Stomach (tissue), 9 donors: ENCODE data around the gene DCXR. TPM values are rescaled to one million over a fixed set of nuclear protein-coding genes. Genes with fewer than 3 reads are reported as not detected.

Experiments
- DNase-seq, 2 donors: peaks; one replicate each; pipeline versions ENCODE4 v3.0.0 to v3.0.0-alpha.2; 2013 to 2019
- H3K27ac ChIP-seq, 5 donors: fragments of 200-600 bp in 4 of 5; sonication (generic) in 4 of 5; one replicate each; pipeline ENCODE4 v1.5.1; 2013 to 2019; ENCODE audit warnings: mild to moderate bottlenecking in 1 of 5, moderate library complexity in 1 of 5
- H3K27me3 ChIP-seq, 3 donors: fragments of 200-600 bp; sonication (generic); one replicate each; pipeline ENCODE4 v1.5.1; 2017 to 2019; ENCODE audit warnings: mixed run types in 1 of 3
- H3K36me3 ChIP-seq, 4 donors: fragments of 200-600 bp; sonication (generic); 1 replicate in 3 of 4; 2 replicates in 1 of 4; pipeline ENCODE4 v1.5.1; 2016 to 2019
- H3K4me1 ChIP-seq, 4 donors: fragments of 200-600 bp; sonication (generic); one replicate each; pipeline ENCODE4 v1.5.1; 2016 to 2019
- H3K4me3 ChIP-seq, 4 donors: fragments of 200-600 bp; sonication (generic) in 3 of 4; one replicate each; pipeline ENCODE4 v1.5.1; 2016 to 2019; ENCODE audit warnings: mild to moderate bottlenecking in 1 of 4
- H3K9me3 ChIP-seq, 4 donors: fragments of 200-600 bp; sonication (generic); one replicate each; pipeline ENCODE4 v1.5.1; 2016 to 2019
- EP300 ChIP-seq: sonication (generic); formaldehyde crosslinking; IDR thresholded peaks from one replicate; pipeline ENCODE4 v1.6.1; 2017; ENCODE audit warnings: antibody characterized with exemption
- POLR2A ChIP-seq, 4 donors: fragments of 450-650 bp; IDR thresholded peaks; one replicate each; pipeline ENCODE4 v1.6.1; 2016; ENCODE audit warnings: antibody characterized with exemption in 4 of 4, control low read depth in 2 of 4, mild to moderate bottlenecking in 1 of 4, moderate library complexity in 1 of 4
- POLR2AphosphoS5 ChIP-seq, 3 donors: sonication (generic); formaldehyde crosslinking; IDR thresholded peaks; one replicate each; pipeline ENCODE4 v1.6.1; 2016; ENCODE audit warnings: antibody characterized with exemption in 3 of 3
- WGBS, 5 donors: extraction: QIAGEN DNeasy Blood & Tissue Kit in 3 of 5; methylation state at CpG; one replicate each; pipeline versions ENCODE4 v1.1.5 to v1.1.7; 2013 to 2018; 5-methylcytosine and 5-hydroxymethylcytosine counted together
- intact Hi-C: fragments of 100-400 bp; cut with DNase I; formaldehyde crosslinking; loops from one replicate; pipeline ENCODE4 v1.15.1; 2023; ENCODE audit warnings: low total_unique reads
- polyA plus RNA-seq, 3 donors: library from polyadenylated mRNA; stranded (reverse); fragments of 200-250 nt; gene quantifications; one replicate each; pipeline ENCODE4 v1.2.3, GENCODE V29; 2013
- total RNA-seq, 5 donors: library from RNA; depleted of rRNA; stranded (reverse); fragments of >200 nt; gene quantifications; one replicate each; pipeline versions ENCODE4 v1.1.0 to v1.2.3, GENCODE V29; 2014 to 2016
- TF ChIP-seq, protein P1 (sequence below), 7 experiments: fragments of 450-650 bp in 4 of 7; fragments of 200-600 bp in 3 of 7; sonication (generic) in 3 of 7; IDR thresholded peaks; one replicate each; pipeline ENCODE4 v1.5.1; 2016 to 2019; ENCODE audit warnings: antibody characterized with exemption in 7 of 7, control low read depth in 2 of 7, mild to moderate bottlenecking in 1 of 7
- donor health status: healthy with polysubstance abuse.
- donor health status: Bipolar disorder and iron deficiency.
- donor health status: healthy.

The DCXR gene
- total and polyA plus RNA-seq, 8 donors: 11.1 to 461 (median 231) TPM

- Histone ChIP-seq H3K9me3 (no peaks in the 10 kb centered on the region), H3K36me3 (peaks cover 0 to 30% (median 14%) of the 10 kb centered on the region in 4 donors), H3K27me3 (no peaks in the 10 kb centered on the region), H3K27ac (peak overlapping the region in 1 of 5 donors; percentile 41), H3K4me3 (no peak overlapping the region), H3K4me1 (peaks cover 7 to 35% (median 27%) of the 10 kb centered on the region in 4 donors)
- DNase-seq: peak in 1 of 2 donors; percentile 46
- TF ChIP-seq POLR2A (IDR thresholded peaks at IDR 0.05) (no peak), POLR2AphosphoS5 (IDR thresholded peaks at IDR 0.05) (no peak), EP300 (no peak)
- TF ChIP-seq, protein P1, sequence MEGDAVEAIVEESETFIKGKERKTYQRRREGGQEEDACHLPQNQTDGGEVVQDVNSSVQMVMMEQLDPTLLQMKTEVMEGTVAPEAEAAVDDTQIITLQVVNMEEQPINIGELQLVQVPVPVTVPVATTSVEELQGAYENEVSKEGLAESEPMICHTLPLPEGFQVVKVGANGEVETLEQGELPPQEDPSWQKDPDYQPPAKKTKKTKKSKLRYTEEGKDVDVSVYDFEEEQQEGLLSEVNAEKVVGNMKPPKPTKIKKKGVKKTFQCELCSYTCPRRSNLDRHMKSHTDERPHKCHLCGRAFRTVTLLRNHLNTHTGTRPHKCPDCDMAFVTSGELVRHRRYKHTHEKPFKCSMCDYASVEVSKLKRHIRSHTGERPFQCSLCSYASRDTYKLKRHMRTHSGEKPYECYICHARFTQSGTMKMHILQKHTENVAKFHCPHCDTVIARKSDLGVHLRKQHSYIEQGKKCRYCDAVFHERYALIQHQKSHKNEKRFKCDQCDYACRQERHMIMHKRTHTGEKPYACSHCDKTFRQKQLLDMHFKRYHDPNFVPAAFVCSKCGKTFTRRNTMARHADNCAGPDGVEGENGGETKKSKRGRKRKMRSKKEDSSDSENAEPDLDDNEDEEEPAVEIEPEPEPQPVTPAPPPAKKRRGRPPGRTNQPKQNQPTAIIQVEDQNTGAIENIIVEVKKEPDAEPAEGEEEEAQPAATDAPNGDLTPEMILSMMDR (IDR thresholded peaks at IDR 0.05): no peak
- intact Hi-C loops: no loop called here
- WGBS, 5 donors: 46 to 71% (median 48%) methylated on average over 33 to 36 of the region's 36 CpGs
These were observed 37.3 kb downstream of the DCXR start for GRCh38 chr17:81999976-82000802.

DNA sequence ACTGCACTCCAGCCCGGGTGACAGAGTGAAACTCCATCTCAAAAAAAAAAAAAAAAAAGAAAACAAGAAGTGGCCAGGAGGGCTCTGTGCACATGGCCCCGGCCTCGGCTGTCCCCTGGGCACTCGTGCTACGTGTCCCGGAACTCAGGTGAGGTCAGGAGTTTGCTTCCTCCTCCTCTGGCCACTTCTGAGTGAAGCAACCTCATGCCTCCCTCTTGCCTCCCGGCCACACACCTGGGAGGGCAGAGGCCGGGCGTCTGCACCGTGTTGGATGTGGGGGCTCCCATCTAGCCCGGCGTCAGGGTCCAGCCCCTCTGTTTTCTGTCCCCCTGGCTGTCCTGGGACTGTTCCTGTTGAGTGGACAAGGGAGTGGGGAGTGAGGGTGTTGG is 37.9 kb downstream of the DCXR start:
- Histone ChIP-seq H3K4me3 (no peak overlapping the region), H3K4me1 (peaks cover 7 to 40% (median 33%) of the 10 kb centered on the region in 4 donors), H3K27ac (peak overlapping the region in 1 of 5 donors; percentile 14), H3K36me3 (peaks cover 0 to 35% (median 17%) of the 10 kb centered on the region in 4 donors), H3K27me3 (no peaks in the 10 kb centered on the region), H3K9me3 (no peaks in the 10 kb centered on the region)
- peak in 1 of 2 donors; percentile 10 for DNase-seq
- WGBS, 5 donors: 69 to 77% (median 75%) methylated on average over 11 to 12 of the region's 12 CpGs
- no peak for TF ChIP-seq POLR2A (IDR thresholded peaks at IDR 0.05)
- TF ChIP-seq POLR2AphosphoS5 (IDR thresholded peaks at IDR 0.05): no peak
- TF ChIP-seq, protein P1 (IDR thresholded peaks at IDR 0.05): no peak
- TF ChIP-seq EP300: no peak
- intact Hi-C loops: no loop called here

GRCh38 chr17:81998691-81999438 is 38.6 kb downstream of the DCXR start:
- TF ChIP-seq POLR2AphosphoS5 (IDR thresholded peaks at IDR 0.05) (no peak), POLR2A (IDR thresholded peaks at IDR 0.05) (no peak), EP300 (no peak)
- TF ChIP-seq, protein P1 (IDR thresholded peaks at IDR 0.05): no peak
- intact Hi-C loops: no loop called here

GRCh38 chr17:81998212-81998611 is 39.3 kb downstream of the DCXR start:
- no peak overlapping the region for H3K4me3 ChIP-seq
- H3K4me1 ChIP-seq: peaks cover 1 to 40% (median 36%) of the 10 kb centered on the region in 4 donors
- 83 to 92% (median 87%) methylated on average over 7 of the region's 7 CpGs for WGBS, 5 donors
- intact Hi-C loops: no loop called here
- no peaks in the 10 kb centered on the region for H3K9me3 ChIP-seq
- H3K36me3 ChIP-seq: peaks cover 0 to 47% (median 19%) of the 10 kb centered on the region in 4 donors
- DNase-seq: no peak
- H3K27me3 ChIP-seq: no peaks in the 10 kb centered on the region
- TF ChIP-seq POLR2A (IDR thresholded peaks at IDR 0.05): no peak
- TF ChIP-seq, protein P1 (IDR thresholded peaks at IDR 0.05): no peak
- TF ChIP-seq POLR2AphosphoS5 (IDR thresholded peaks at IDR 0.05): no peak
- TF ChIP-seq EP300: no peak
- H3K27ac ChIP-seq: no peak overlapping the region

More at GRCh38 chr17:81998691-81999438, 38.6 kb downstream of the DCXR start:
- Histone ChIP-seq H3K27me3 (no peaks in the 10 kb centered on the region), H3K4me3 (no peak overlapping the region), H3K36me3 (peaks cover 0 to 42% (median 19%) of the 10 kb centered on the region in 4 donors), H3K4me1 (peaks cover 7 to 39% (median 37%) of the 10 kb centered on the region in 4 donors), H3K9me3 (no peaks in the 10 kb centered on the region), H3K27ac (peak overlapping the region in 1 of 5 donors; percentile 14)
- no peak for DNase-seq
- WGBS, 5 donors: 82 to 88% (median 85%) methylated on average over 13 to 14 of the region's 14 CpGs
